HTERT RPE-1 (cell line): ENCODE results near the gene PRR5L.

Source experiments
- in situ Hi-C: fragments of 300-500 bp; cut with MboI; formaldehyde crosslinking; loops from 4 replicates; pipeline ENCODE4 v1.14.3; 2020; ENCODE audit warnings: low sequenced_read_pairs

PRR5L gene

GRCh38 chr11:36399236-36399635 is 103.1 kb downstream of the PRR5L start:
- in situ Hi-C loops = no loop called here

- in situ Hi-C loops = no loop called here
Measured at GRCh38 chr11:36399745-36400144, 103.7 kb downstream of the PRR5L start.

- in situ Hi-C loops = no loop called here
Measured at GRCh38 chr11:36400766-36401455, 104.8 kb downstream of the PRR5L start.

GRCh38 chr11:36402568-36403170 is 106.6 kb downstream of the PRR5L start:
- in situ Hi-C loops = no loop called here

GRCh38 chr11:36403661-36404060 is 107.6 kb downstream of the PRR5L start:
- in situ Hi-C loops = no loop called here

- in situ Hi-C loops = no loop called here
Measured at GRCh38 chr11:36404831-36405230, 108.7 kb downstream of the PRR5L start.

GRCh38 chr11:36405585-36406367 is 109.7 kb downstream of the PRR5L start:
- in situ Hi-C loops = no loop called here

- in situ Hi-C loops = no loop called here
Measured at GRCh38 chr11:36407356-36407755, 111.3 kb downstream of the PRR5L start.

- in situ Hi-C loops = no loop called here
Measured at GRCh38 chr11:36408498-36409136, 112.5 kb downstream of the PRR5L start.

GRCh38 chr11:36409152-36409816 is 113.2 kb downstream of the PRR5L start:
- in situ Hi-C loops = no loop called here

GRCh38 chr11:36411202-36411640 is 115.1 kb downstream of the PRR5L start:
- in situ Hi-C loops = no loop called here

GRCh38 chr11:36412781-36413383 is 116.8 kb downstream of the PRR5L start:
- in situ Hi-C loops = no loop called here

GRCh38 chr11:36417154-36417553 is 121.1 kb downstream of the PRR5L start:
- in situ Hi-C loops = no loop called here

- in situ Hi-C loops = no loop called here
Measured at GRCh38 chr11:36419791-36420424, 123.8 kb downstream of the PRR5L start.

GRCh38 chr11:36421546-36422155 is 125.6 kb downstream of the PRR5L start:
- in situ Hi-C loops = no loop called here

GRCh38 chr11:36425561-36426081 is 129.5 kb downstream of the PRR5L start:
- in situ Hi-C loops = no loop called here

- in situ Hi-C loops = no loop called here
Measured at GRCh38 chr11:36426226-36426848, 130.2 kb downstream of the PRR5L start.

GRCh38 chr11:36427079-36427478 is 131.0 kb downstream of the PRR5L start:
- in situ Hi-C loops = no loop called here

GRCh38 chr11:36427876-36428275 is 131.8 kb downstream of the PRR5L start:
- in situ Hi-C loops = no loop called here
